Mucosa of descending colon (tissue), 3 donors: Measurements from ENCODE around the gene PWP2. TPM values are rescaled to one million over a fixed set of nuclear protein-coding genes. Genes with fewer than 3 reads are reported as not detected.
"Not testable (repeated sequence)": the region's sequence is repeated elsewhere in the genome, so short reads cannot be mapped to it uniquely, and the experiment has no call there.

Experiments
- ATAC-seq: fragments of 200-7000 bp; cut with Tn5 transposase; one replicate; pipeline ENCODE4 v1.9.1; 2020; ENCODE audit warnings: mild to moderate bottlenecking, moderate library complexity
- DNase-seq, 3 donors: peaks; one replicate each; pipeline ENCODE4 v3.0.0-alpha.2; 2020
- H3K36me3 ChIP-seq: fragments of 200-600 bp; one replicate; pipeline ENCODE4 v1.8.0; 2021; ENCODE audit warnings: low read depth, mild to moderate bottlenecking
- H3K4me1 ChIP-seq: fragments of 200-600 bp; one replicate; pipeline ENCODE4 v1.8.0; 2021; ENCODE audit warnings: low read depth, mild to moderate bottlenecking
- H3K4me3 ChIP-seq: fragments of 200-600 bp; one replicate; pipeline ENCODE4 v1.8.0; 2021; ENCODE audit warnings: mild to moderate bottlenecking
- H3K9me3 ChIP-seq: fragments of 200-600 bp; one replicate; pipeline ENCODE4 v1.8.0; 2021; ENCODE audit warnings: mild to moderate bottlenecking
- intact Hi-C, 2 donors: fragments of 100-400 bp; cut with DNase I in 1 of 2; cut with micrococcal nuclease in 1 of 2; formaldehyde crosslinking; loops; one replicate each; pipeline versions ENCODE4 v1.11.0 to v1.11.1; 2022; cut with DNase I, micrococcal nuclease
- total RNA-seq, 3 donors: library from RNA; stranded (reverse); fragmentation: NEBNext Ultra II Directional in 2 of 3; extraction: Animal tissue kit (Norgen Biotek cat#: 25700) in 2 of 3; gene quantifications; one replicate each; pipeline versions ENCODE4 v1.2.1 to v1.2.4, GENCODE V29; 2021 to 2023
- donor health status: DM: no; HTN: no; CAD: no; lungs with moderate emphysema.
- donor health status: DM: no; HTN: no; CAD: no.
- donor health status: DM: no; HTN: yes; CAD: no.

PWP2 gene
- total RNA-seq, 3 donors from 2014 or later, result 3.0 to 10.4 (median 4.5) TPM

GRCh38 chr21:44122131-44122530 is 14.9 kb downstream of the PWP2 start:
- H3K4me1 ChIP-seq, H3K9me3 ChIP-seq, intact Hi-C loops, H3K36me3 ChIP-seq, DNase-seq, H3K4me3 ChIP-seq, ATAC-seq: not testable (repeated sequence)

- not testable (repeated sequence) for ATAC-seq
Measured at GRCh38 chr21:44127827-44128226, 20.6 kb downstream of the PWP2 start.

GRCh38 chr21:44133715-44134057 is 26.5 kb downstream of the PWP2 start:
- H3K4me3 ChIP-seq, DNase-seq, H3K36me3 ChIP-seq, H3K4me1 ChIP-seq, H3K9me3 ChIP-seq, intact Hi-C loops: not testable (repeated sequence)
- peak; percentile 2 for ATAC-seq

More at GRCh38 chr21:44127827-44128226, 20.6 kb downstream of the PWP2 start:
- H3K4me3 ChIP-seq, H3K36me3 ChIP-seq, DNase-seq, H3K4me1 ChIP-seq, H3K9me3 ChIP-seq, intact Hi-C loops: not testable (repeated sequence)

GRCh38 chr21:44134732-44135131 is 27.5 kb downstream of the PWP2 start:
- not testable (repeated sequence) for ATAC-seq

GRCh38 chr21:44138039-44138438 is 30.8 kb downstream of the PWP2 start:
- peak; percentile 87 for ATAC-seq
- H3K4me1 ChIP-seq, result not testable (repeated sequence)

More at GRCh38 chr21:44134732-44135131, 27.5 kb downstream of the PWP2 start:
- H3K36me3 ChIP-seq, intact Hi-C loops, H3K4me3 ChIP-seq, H3K4me1 ChIP-seq, H3K9me3 ChIP-seq, DNase-seq: not testable (repeated sequence)

GRCh38 chr21:44139787-44140551 is 32.8 kb downstream of the PWP2 start:
- H3K4me1 ChIP-seq, intact Hi-C loops, H3K4me3 ChIP-seq, H3K36me3 ChIP-seq, H3K9me3 ChIP-seq: not testable (repeated sequence)
- ATAC-seq, result peak; percentile 19
- peak in 1 of 3 donors; percentile 8 for DNase-seq

More at GRCh38 chr21:44138039-44138438, 30.8 kb downstream of the PWP2 start:
- H3K9me3 ChIP-seq, DNase-seq, H3K36me3 ChIP-seq, intact Hi-C loops, H3K4me3 ChIP-seq: not testable (repeated sequence)

- DNase-seq, ATAC-seq, H3K4me1 ChIP-seq, H3K36me3 ChIP-seq, H3K4me3 ChIP-seq, intact Hi-C loops, H3K9me3 ChIP-seq: not testable (repeated sequence)
Measured at GRCh38 chr21:44140552-44140932, 33.3 kb downstream of the PWP2 start.

- ATAC-seq, DNase-seq, H3K4me1 ChIP-seq, H3K4me3 ChIP-seq, intact Hi-C loops, H3K36me3 ChIP-seq, H3K9me3 ChIP-seq: not testable (repeated sequence)
Measured at GRCh38 chr21:44142470-44142869, 35.3 kb downstream of the PWP2 start.

GRCh38 chr21:44143380-44143779 is 36.2 kb downstream of the PWP2 start:
- H3K36me3 ChIP-seq, H3K4me3 ChIP-seq, DNase-seq, H3K4me1 ChIP-seq, H3K9me3 ChIP-seq, intact Hi-C loops: not testable (repeated sequence)
- peak; percentile 35 for ATAC-seq

GRCh38 chr21:44143996-44144395 is 36.8 kb downstream of the PWP2 start:
- DNase-seq, H3K4me3 ChIP-seq, H3K9me3 ChIP-seq, intact Hi-C loops, H3K36me3 ChIP-seq, ATAC-seq, H3K4me1 ChIP-seq: not testable (repeated sequence)

GRCh38 chr21:44144784-44145602 is 37.8 kb downstream of the PWP2 start:
- H3K9me3 ChIP-seq, DNase-seq, H3K4me1 ChIP-seq, intact Hi-C loops, H3K4me3 ChIP-seq, H3K36me3 ChIP-seq: not testable (repeated sequence)
- peak; percentile 15 for ATAC-seq

GRCh38 chr21:44145616-44146015 is 38.4 kb downstream of the PWP2 start:
- peak; percentile 13 for ATAC-seq
- DNase-seq, H3K36me3 ChIP-seq, H3K9me3 ChIP-seq, H3K4me3 ChIP-seq, H3K4me1 ChIP-seq, intact Hi-C loops: not testable (repeated sequence)

GRCh38 chr21:44147108-44147507 is 39.9 kb downstream of the PWP2 start:
- DNase-seq, H3K36me3 ChIP-seq, intact Hi-C loops, H3K4me3 ChIP-seq, H3K9me3 ChIP-seq, H3K4me1 ChIP-seq: not testable (repeated sequence)
- ATAC-seq, result peak; percentile 83

- ATAC-seq, H3K36me3 ChIP-seq, intact Hi-C loops, H3K9me3 ChIP-seq, DNase-seq, H3K4me3 ChIP-seq, H3K4me1 ChIP-seq: not testable (repeated sequence)
Measured at GRCh38 chr21:44150255-44150654, 43.1 kb downstream of the PWP2 start.
